Sigmoid colon (tissue), 7 donors: ENCODE data around the gene GPRIN1. TPM values are rescaled to one million over a fixed set of nuclear protein-coding genes. Genes with fewer than 3 reads are reported as not detected.
A peak's percentile ranks its signal among the peaks of the same experiment; 100 is the strongest.

Experiments
- DNase-seq: peaks from one replicate; pipeline ENCODE4 v3.0.0-alpha.2; 2019
- H3K27ac ChIP-seq, 4 donors: fragments of 200-600 bp; sonication (generic); one replicate each; pipeline ENCODE4 v1.5.1; 2016 to 2019; ENCODE audit warnings: mild to moderate bottlenecking in 1 of 4
- H3K27me3 ChIP-seq, 3 donors: fragments of 200-600 bp; sonication (generic); one replicate each; pipeline ENCODE4 v1.5.1; 2019; ENCODE audit warnings: mild to moderate bottlenecking in 1 of 3
- H3K36me3 ChIP-seq, 4 donors: fragments of 200-600 bp; sonication (generic); one replicate each; pipeline ENCODE4 v1.5.1; 2016 to 2019
- H3K4me1 ChIP-seq, 4 donors: fragments of 200-600 bp; sonication (generic); one replicate each; pipeline ENCODE4 v1.5.1; 2017 to 2019
- H3K4me3 ChIP-seq, 4 donors: fragments of 200-600 bp; sonication (generic); one replicate each; pipeline ENCODE4 v1.5.1; 2017 to 2019; ENCODE audit warnings: mild to moderate bottlenecking in 2 of 4, moderate library complexity in 1 of 4
- H3K9me3 ChIP-seq, 4 donors: fragments of 200-600 bp in 3 of 4; sonication (generic) in 3 of 4; one replicate each; pipeline versions ENCODE4 v1.5.1 to v1.6.1; 2013 to 2019
- CTCF ChIP-seq, 4 experiments: fragments of 450-650 bp in 3 of 4; fragments of 200-600 bp in 1 of 4; IDR thresholded peaks; one replicate each; pipeline ENCODE4 v1.5.1; 2016 to 2019; ENCODE audit warnings: antibody characterized with exemption in 4 of 4, mild to moderate bottlenecking in 3 of 4, moderate library complexity in 2 of 4
- EP300 ChIP-seq, 4 donors: sonication (generic); formaldehyde crosslinking; IDR thresholded peaks; one replicate each; pipeline ENCODE4 v1.6.1; 2017; ENCODE audit warnings: antibody characterized with exemption in 4 of 4
- POLR2A ChIP-seq, 2 donors: fragments of 450-650 bp; IDR thresholded peaks; one replicate each; pipeline ENCODE4 v1.6.1; 2016; ENCODE audit warnings: antibody characterized with exemption in 2 of 2, mild to moderate bottlenecking in 2 of 2, moderate library complexity in 2 of 2
- POLR2AphosphoS5 ChIP-seq, 4 donors: sonication (generic); formaldehyde crosslinking; IDR thresholded peaks; one replicate each; pipeline ENCODE4 v1.6.1; 2017; ENCODE audit warnings: antibody characterized with exemption in 4 of 4
- WGBS, 2 donors: extraction: QIAGEN DNeasy Blood & Tissue Kit; methylation state at CpG; one replicate each; pipeline ENCODE4 v1.1.7; 2013; 5-methylcytosine and 5-hydroxymethylcytosine counted together
- intact Hi-C: fragments of 100-400 bp; cut with DNase I; formaldehyde crosslinking; loops from one replicate; pipeline ENCODE4 v1.15.1; 2023
- polyA plus RNA-seq, 3 donors: library from polyadenylated mRNA; stranded (reverse); fragments of 200-250 nt; gene quantifications; one replicate each; pipeline ENCODE4 v1.2.3, GENCODE V29; 2013
- total RNA-seq, 4 donors: library from RNA; depleted of rRNA; stranded (reverse); fragments of >200 nt; gene quantifications; one replicate each; pipeline ENCODE4 v1.1.0, GENCODE V29; 2016
- donor health status: healthy with polysubstance abuse.
- donor health status: Bipolar disorder and iron deficiency.
- donor health status: healthy.

Gene GPRIN1
- total and polyA plus RNA-seq, 7 donors = 0.33 to 1.6 (median 0.69) TPM

- TF ChIP-seq CTCF (IDR thresholded peaks at IDR 0.05) (no peak), POLR2AphosphoS5 (IDR thresholded peaks at IDR 0.05) (no peak), EP300 (IDR thresholded peaks at IDR 0.05) (no peak)
- WGBS, 2 donors = 31 to 38% methylated on average over 46 of the region's 46 CpGs
- DNase-seq = no peak
- Histone ChIP-seq H3K4me1 (peaks cover 0 to 18% (median 14%) of the 10 kb centered on the region in 4 donors), H3K27ac (no peak overlapping the region), H3K4me3 (peak overlapping the region in 3 of 4 donors; percentile 46 to 65 (median 60)), H3K36me3 (no peaks in the 10 kb centered on the region), H3K9me3 (no peaks in the 10 kb centered on the region), H3K27me3 (peaks cover 0 to 41% (median 19%) of the 10 kb centered on the region in 3 donors)
- intact Hi-C loops = no loop called here
Measured at GRCh38 chr5:176608937-176609723, 826 bp downstream of the GPRIN1 start.

DNA sequence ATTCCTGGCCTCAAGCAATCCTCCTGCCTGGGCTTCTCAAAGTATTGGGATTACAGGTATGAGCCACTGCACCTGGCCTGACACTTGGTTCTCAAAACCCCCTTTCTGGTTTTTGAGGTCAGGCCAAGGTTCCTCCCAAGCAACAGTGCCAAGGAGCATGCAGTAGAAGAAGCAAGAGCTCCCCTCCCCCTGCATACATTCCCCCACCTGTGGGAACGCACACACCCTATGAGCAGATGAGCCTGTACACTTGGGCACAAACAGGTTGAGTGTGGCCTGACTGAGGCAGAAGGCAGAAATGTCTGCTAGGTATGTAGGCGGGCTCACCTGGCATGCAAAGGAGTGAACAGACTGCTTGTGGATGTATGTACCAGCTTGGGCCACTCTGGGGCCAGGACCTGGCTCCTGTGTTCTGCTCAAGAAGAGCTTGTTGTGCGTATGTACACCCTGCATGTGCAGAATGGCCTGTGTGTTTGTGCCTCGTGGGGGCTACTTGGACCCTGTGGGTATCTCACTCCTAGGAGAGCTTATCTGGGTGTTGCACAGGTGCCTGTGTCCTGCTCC, 1.7 kb downstream of the GPRIN1 start:
- WGBS, 2 donors = 91 to 94% methylated on average over 4 of the region's 4 CpGs
- no peak for DNase-seq
- intact Hi-C loops = no loop called here
- Histone ChIP-seq H3K4me3 (no peak overlapping the region), H3K27ac (no peak overlapping the region), H3K4me1 (peaks cover 0 to 15% (median 13%) of the 10 kb centered on the region in 4 donors), H3K36me3 (no peaks in the 10 kb centered on the region), H3K27me3 (peaks cover 0 to 36% (median 19%) of the 10 kb centered on the region in 3 donors), H3K9me3 (no peaks in the 10 kb centered on the region)
- TF ChIP-seq CTCF (IDR thresholded peaks at IDR 0.05) = no peak
- no peak for TF ChIP-seq POLR2AphosphoS5 (IDR thresholded peaks at IDR 0.05)
- no peak for TF ChIP-seq EP300 (IDR thresholded peaks at IDR 0.05)
- TF ChIP-seq POLR2A (IDR thresholded peaks at IDR 0.05) = no peak

- TF ChIP-seq CTCF (IDR thresholded peaks at IDR 0.05) (no peak), EP300 (IDR thresholded peaks at IDR 0.05) (no peak), POLR2AphosphoS5 (IDR thresholded peaks at IDR 0.05) (no peak), POLR2A (IDR thresholded peaks at IDR 0.05) (no peak)
- Histone ChIP-seq H3K4me3 (no peak overlapping the region), H3K36me3 (no peaks in the 10 kb centered on the region), H3K4me1 (peaks cover 0 to 15% (median 13%) of the 10 kb centered on the region in 4 donors), H3K27me3 (peaks cover 0 to 25% (median 19%) of the 10 kb centered on the region in 3 donors), H3K9me3 (no peaks in the 10 kb centered on the region), H3K27ac (no peak overlapping the region)
- DNase-seq = no peak
- intact Hi-C loops = no loop called here
- 88 to 95% methylated on average over 3 of the region's 3 CpGs for WGBS, 2 donors
Measured at GRCh38 chr5:176606875-176607274, 3.1 kb downstream of the GPRIN1 start.

DNA sequence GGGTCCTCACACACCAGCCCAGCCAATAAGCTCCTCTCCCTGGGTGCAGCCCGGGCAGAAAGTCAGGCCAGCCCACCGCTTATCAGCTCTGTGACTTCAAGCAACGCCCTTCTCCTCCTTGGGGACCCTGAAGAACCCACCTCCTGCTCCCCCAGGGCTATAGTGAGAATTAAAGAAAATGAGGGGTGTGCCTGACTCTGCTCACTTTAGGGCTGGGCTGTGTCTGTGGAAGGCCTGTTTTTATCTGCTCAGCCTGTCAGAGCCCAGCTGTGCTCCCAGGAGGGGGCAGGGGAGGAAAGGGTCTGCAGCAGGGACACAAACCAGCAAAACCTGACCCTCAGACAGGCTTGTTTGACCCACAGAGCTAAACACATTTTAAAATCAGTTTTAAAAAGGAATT, 3.9 kb downstream of the GPRIN1 start:
- DNase-seq = no peak
- Histone ChIP-seq H3K27me3 (peaks cover 0 to 24% (median 19%) of the 10 kb centered on the region in 3 donors), H3K9me3 (no peaks in the 10 kb centered on the region), H3K27ac (no peak overlapping the region), H3K4me1 (peaks cover 0 to 15% (median 13%) of the 10 kb centered on the region in 4 donors), H3K36me3 (no peaks in the 10 kb centered on the region), H3K4me3 (no peak overlapping the region)
- TF ChIP-seq CTCF (IDR thresholded peaks at IDR 0.05) (no peak), POLR2AphosphoS5 (IDR thresholded peaks at IDR 0.05) (no peak), EP300 (IDR thresholded peaks at IDR 0.05) (no peak), POLR2A (IDR thresholded peaks at IDR 0.05) (no peak)
- 68 to 83% methylated on average over 3 of the region's 3 CpGs for WGBS, 2 donors
- intact Hi-C loops = no loop called here
